MM.1S (cell line): ENCODE measurements around the gene TTLL10.

Experiments
- DNase-seq: peaks from one replicate; pipeline ENCODE4 v3.0.0-alpha.2; 2015
- H2AFZ ChIP-seq: fragments of 300-600 bp; sonication (generic); 2 replicates; pipeline ENCODE4 v1.6.0; 2016; ENCODE audit warnings: antibody characterized with exemption, low read length
- H3F3A ChIP-seq: fragments of 300-600 bp; sonication (generic); 2 replicates; pipeline ENCODE4 v1.6.1; 2016; ENCODE audit warnings: mild to moderate bottlenecking, antibody characterized with exemption, low read length, moderate library complexity, mixed read lengths; ENCODE audit not compliant: insufficient read depth
- H3K27ac ChIP-seq: fragments of 300-600 bp; sonication (generic); 2 replicates; pipeline ENCODE4 v1.5.1; 2016; ENCODE audit warnings: mild to moderate bottlenecking, low read length
- H3K27me3 ChIP-seq: fragments of 300-600 bp; sonication (generic); replicated peaks from 2 replicates; pipeline ENCODE4 v1.6.0; 2016; ENCODE audit warnings: low read length; ENCODE audit not compliant: insufficient read depth
- H3K36me3 ChIP-seq: fragments of 300-600 bp; sonication (generic); replicated peaks from 2 replicates; pipeline ENCODE4 v1.6.1; 2016; ENCODE audit warnings: mild to moderate bottlenecking, low read length, mixed read lengths; ENCODE audit not compliant: insufficient read depth
- H3K4me1 ChIP-seq: fragments of 300-600 bp; sonication (generic); 2 replicates; pipeline ENCODE4 v1.6.1; 2016; ENCODE audit warnings: low read length, mixed read lengths
- H3K4me2 ChIP-seq: fragments of 300-600 bp; sonication (generic); 2 replicates; pipeline ENCODE4 v1.6.0; 2016; ENCODE audit warnings: low read depth, low read length
- H3K4me3 ChIP-seq: fragments of 300-600 bp; sonication (generic); 2 replicates; pipeline ENCODE4 v1.5.1; 2016; ENCODE audit warnings: low read length, mixed read lengths
- H3K79me2 ChIP-seq: fragments of 300-600 bp; sonication (generic); 2 replicates; pipeline ENCODE4 v1.6.1; 2016; ENCODE audit warnings: mixed run types, low read length, mixed read lengths
- H3K9ac ChIP-seq: fragments of 300-600 bp; sonication (generic); 2 replicates; pipeline ENCODE4 v1.6.1; 2016; ENCODE audit warnings: low read length, mixed read lengths
- H3K9me2 ChIP-seq: fragments of 300-600 bp; sonication (generic); replicated peaks from 2 replicates; pipeline ENCODE4 v1.6.1; 2016; ENCODE audit warnings: mild to moderate bottlenecking, low read length, mixed read lengths; ENCODE audit not compliant: insufficient read depth
- H3K9me3 ChIP-seq: fragments of 300-600 bp; sonication (generic); replicated peaks from 2 replicates; pipeline ENCODE4 v1.6.1; 2016; ENCODE audit warnings: mild to moderate bottlenecking, low read length, mixed read lengths; ENCODE audit not compliant: insufficient read depth
- H4K20me1 ChIP-seq: fragments of 300-600 bp; sonication (generic); 2 replicates; pipeline ENCODE4 v1.6.1; 2016; ENCODE audit warnings: mild to moderate bottlenecking, low read length, moderate library complexity, mixed read lengths; ENCODE audit not compliant: insufficient read depth
- EZH2 ChIP-seq: fragments of 300-600 bp; sonication (generic); optimal IDR thresholded peaks from 2 replicates; pipeline ENCODE3; 2017; ENCODE audit warnings: low read depth, mild to moderate bottlenecking, antibody characterized with exemption, low read length, mixed read lengths
- EZH2phosphoT487 ChIP-seq: fragments of 300-600 bp; sonication (generic); IDR thresholded peaks from 2 replicates; pipeline ENCODE4 v1.6.1; 2018; ENCODE audit warnings: antibody characterized with exemption, low read length
- TF ChIP-seq, protein P1 (sequence below): fragments of 300-600 bp; sonication (generic); IDR thresholded peaks from 2 replicates; pipeline ENCODE4 v1.5.1; 2016; ENCODE audit warnings: antibody characterized with exemption, low read length, mixed read lengths

TTLL10 gene

GRCh38 chr1:1168451-1169411 is 4.9 kb upstream of the TTLL10 start:
- no peak overlapping the region for H3K9ac ChIP-seq
- H3K9me2 ChIP-seq: no peaks in the 10 kb centered on the region
- H3F3A ChIP-seq: no peaks in the 10 kb centered on the region
- no peak for DNase-seq
- no peaks in the 10 kb centered on the region for H3K79me2 ChIP-seq
- TF ChIP-seq, protein P1, sequence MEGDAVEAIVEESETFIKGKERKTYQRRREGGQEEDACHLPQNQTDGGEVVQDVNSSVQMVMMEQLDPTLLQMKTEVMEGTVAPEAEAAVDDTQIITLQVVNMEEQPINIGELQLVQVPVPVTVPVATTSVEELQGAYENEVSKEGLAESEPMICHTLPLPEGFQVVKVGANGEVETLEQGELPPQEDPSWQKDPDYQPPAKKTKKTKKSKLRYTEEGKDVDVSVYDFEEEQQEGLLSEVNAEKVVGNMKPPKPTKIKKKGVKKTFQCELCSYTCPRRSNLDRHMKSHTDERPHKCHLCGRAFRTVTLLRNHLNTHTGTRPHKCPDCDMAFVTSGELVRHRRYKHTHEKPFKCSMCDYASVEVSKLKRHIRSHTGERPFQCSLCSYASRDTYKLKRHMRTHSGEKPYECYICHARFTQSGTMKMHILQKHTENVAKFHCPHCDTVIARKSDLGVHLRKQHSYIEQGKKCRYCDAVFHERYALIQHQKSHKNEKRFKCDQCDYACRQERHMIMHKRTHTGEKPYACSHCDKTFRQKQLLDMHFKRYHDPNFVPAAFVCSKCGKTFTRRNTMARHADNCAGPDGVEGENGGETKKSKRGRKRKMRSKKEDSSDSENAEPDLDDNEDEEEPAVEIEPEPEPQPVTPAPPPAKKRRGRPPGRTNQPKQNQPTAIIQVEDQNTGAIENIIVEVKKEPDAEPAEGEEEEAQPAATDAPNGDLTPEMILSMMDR: no peak
- TF ChIP-seq EZH2 (no peak), EZH2phosphoT487 (no peak)
- no peaks in the 10 kb centered on the region for H3K4me1 ChIP-seq
- peaks cover 96% of the 10 kb centered on the region for H3K27me3 ChIP-seq
- H3K9me3 ChIP-seq: no peaks in the 10 kb centered on the region
- H3K27ac ChIP-seq: no peak overlapping the region
- no peaks in the 10 kb centered on the region for H3K36me3 ChIP-seq
- no peak overlapping the region for H3K4me3 ChIP-seq
- no peaks in the 10 kb centered on the region for H4K20me1 ChIP-seq
- H3K4me2 ChIP-seq: no peak overlapping the region
- H2AFZ ChIP-seq: no peak overlapping the region

GRCh38 chr1:1169429-1170214 is 4.1 kb upstream of the TTLL10 start:
- Histone ChIP-seq H4K20me1 (no peaks in the 10 kb centered on the region), H3K27ac (no peak overlapping the region), H2AFZ (no peak overlapping the region), H3K9me2 (no peaks in the 10 kb centered on the region), H3F3A (no peaks in the 10 kb centered on the region), H3K79me2 (no peaks in the 10 kb centered on the region), H3K9me3 (no peaks in the 10 kb centered on the region), H3K4me1 (no peaks in the 10 kb centered on the region), H3K27me3 (peaks cover 96% of the 10 kb centered on the region), H3K4me3 (no peak overlapping the region), H3K9ac (no peak overlapping the region), H3K4me2 (no peak overlapping the region), H3K36me3 (no peaks in the 10 kb centered on the region)
- DNase-seq: no peak
- no peak for TF ChIP-seq EZH2phosphoT487

GRCh38 chr1:1170215-1171091 is 3.2 kb upstream of the TTLL10 start:
- H4K20me1 ChIP-seq: no peaks in the 10 kb centered on the region
- no peaks in the 10 kb centered on the region for H3K4me1 ChIP-seq
- peaks cover 95% of the 10 kb centered on the region for H3K27me3 ChIP-seq
- H3F3A ChIP-seq: no peaks in the 10 kb centered on the region
- H3K27ac ChIP-seq: no peak overlapping the region
- H3K9ac ChIP-seq: no peak overlapping the region
- H3K4me3 ChIP-seq: no peak overlapping the region
- H3K79me2 ChIP-seq: no peaks in the 10 kb centered on the region
- no peak overlapping the region for H3K4me2 ChIP-seq
- H3K36me3 ChIP-seq: no peaks in the 10 kb centered on the region
- DNase-seq: no peak
- H2AFZ ChIP-seq: no peak overlapping the region
- TF ChIP-seq EZH2phosphoT487 (no peak), EZH2 (no peak)
- TF ChIP-seq, protein P1: no peak
- no peaks in the 10 kb centered on the region for H3K9me2 ChIP-seq
- no peaks in the 10 kb centered on the region for H3K9me3 ChIP-seq
